GM19193 (cell line): ENCODE data around the gene CAND1.

Experiments used
- POLR2A ChIP-seq: IDR thresholded peaks from 4 replicates; pipeline ENCODE4 v1.6.1; 2011; ENCODE audit not compliant: insufficient read depth, insufficient read length; ENCODE audit errors: extremely low read depth

The CAND1 gene

DNA sequence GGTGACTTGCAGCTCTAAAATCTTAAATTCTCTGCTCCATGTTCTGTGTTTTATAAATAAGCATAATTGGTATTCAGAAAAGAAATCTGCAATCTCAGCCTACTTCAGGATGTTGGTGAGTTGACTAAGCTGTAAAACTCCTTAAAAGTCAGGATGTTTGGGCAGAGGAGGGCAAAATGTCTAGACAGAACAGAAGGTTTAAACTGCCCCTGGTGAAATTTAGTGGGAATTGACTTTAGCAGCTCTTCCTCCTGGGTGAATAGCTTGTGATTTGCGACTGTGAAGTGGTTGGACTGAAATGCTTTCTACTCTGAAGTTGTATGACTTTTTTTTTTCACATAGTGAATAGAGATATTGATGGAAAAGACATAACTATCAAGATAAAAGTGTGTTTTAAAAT, 85.8 kb downstream of the CAND1 start:
- no peak for TF ChIP-seq POLR2A

DNA sequence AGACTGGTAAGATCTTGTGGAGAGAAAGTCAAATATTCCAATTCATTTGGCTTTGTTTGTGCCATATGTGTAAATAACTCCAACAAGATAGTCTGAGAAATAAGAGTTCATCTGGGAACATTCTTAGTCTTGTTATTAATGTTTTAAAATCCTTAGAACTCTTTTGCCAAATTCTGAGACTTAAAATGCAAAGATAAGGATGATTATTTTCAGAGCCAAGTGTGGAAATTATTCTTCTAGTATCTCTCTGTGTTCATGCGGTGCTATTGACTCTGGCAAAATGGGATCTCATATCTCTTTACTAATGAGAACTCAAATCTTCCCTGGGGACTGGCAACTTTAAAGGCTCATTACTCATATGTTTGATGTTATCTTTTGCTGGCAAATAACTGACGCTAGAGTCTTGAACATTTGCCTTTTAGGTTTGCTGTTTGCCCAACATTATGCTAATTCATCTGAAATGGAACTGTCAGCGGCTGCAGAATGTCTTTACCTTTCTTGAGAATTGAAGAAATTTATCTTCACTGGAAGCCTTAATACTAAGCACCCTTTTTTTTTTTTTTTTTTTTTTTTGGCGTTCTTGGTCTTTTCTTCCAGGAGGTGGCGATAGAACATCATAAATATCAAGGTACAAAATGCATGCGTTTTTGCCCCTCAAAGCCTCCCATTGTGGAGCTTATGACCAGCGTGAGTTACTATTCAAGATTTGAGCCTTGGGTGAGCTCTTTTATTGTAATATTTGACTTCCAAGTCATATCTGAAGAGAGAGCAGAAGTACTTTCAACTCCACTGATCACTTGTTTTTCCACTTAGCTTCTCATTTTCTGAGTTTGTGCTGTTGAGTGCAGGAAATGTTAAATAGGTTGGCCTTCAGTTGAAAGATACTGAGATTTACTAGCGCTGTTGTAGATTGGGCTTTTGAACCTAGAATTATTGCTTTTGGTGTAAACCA, 86.5 kb downstream of the CAND1 start:
- TF ChIP-seq POLR2A: no peak

DNA sequence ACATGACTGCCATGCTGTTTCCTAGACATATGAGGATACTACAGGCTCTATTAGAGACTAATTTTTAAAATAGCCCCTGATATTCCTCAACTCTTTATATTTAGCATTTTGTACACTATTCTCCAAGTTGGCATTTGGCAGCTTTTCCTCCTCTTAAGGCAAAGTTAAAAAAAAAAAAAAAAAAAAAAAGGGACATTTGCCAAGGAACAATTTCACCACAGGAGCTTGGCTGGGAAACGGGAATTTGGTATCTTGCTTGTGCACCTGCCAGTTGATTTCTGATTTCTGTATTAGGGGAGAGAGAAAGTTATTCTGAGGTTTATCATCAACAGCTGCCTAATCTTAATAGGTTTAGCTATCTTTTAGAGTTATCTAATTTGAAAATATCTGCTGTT, 87.2 kb downstream of the CAND1 start:
- no peak for TF ChIP-seq POLR2A

DNA sequence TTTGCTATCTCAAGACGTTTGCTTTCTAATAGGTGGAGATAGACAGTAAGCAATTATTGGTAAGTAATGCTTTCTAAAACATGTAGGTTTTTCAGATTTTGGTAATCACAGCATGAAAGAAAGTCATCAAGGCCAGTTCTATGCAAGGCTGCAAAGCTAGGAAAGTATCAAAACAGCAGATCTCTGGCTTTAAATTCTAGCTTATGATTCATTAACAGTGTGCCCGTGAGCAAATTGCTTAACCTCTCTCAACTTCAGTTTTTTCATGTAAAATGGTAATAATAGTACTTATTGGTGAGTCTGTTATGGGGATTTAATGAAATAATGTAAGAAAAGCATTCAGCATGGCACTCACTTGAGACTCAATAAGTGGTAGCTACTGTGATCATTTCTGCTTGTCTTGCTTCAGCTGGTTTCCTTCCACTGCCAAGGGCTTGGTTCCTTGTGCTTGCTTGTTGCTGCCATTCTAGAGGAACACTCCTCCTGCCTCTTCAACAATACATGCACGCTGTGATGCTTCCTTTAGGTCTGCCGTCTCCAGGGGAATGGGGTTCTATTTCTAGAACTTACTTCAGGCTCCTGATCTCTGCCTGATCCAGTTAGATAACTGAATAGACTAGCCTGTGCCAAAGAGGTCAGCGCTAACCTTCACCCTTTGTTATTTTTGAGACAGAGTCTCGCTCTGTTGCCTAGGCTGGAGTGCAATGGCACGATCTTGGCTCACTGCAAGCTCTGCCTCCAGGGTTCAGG, 88.4 kb downstream of the CAND1 start:
- no peak for TF ChIP-seq POLR2A

DNA sequence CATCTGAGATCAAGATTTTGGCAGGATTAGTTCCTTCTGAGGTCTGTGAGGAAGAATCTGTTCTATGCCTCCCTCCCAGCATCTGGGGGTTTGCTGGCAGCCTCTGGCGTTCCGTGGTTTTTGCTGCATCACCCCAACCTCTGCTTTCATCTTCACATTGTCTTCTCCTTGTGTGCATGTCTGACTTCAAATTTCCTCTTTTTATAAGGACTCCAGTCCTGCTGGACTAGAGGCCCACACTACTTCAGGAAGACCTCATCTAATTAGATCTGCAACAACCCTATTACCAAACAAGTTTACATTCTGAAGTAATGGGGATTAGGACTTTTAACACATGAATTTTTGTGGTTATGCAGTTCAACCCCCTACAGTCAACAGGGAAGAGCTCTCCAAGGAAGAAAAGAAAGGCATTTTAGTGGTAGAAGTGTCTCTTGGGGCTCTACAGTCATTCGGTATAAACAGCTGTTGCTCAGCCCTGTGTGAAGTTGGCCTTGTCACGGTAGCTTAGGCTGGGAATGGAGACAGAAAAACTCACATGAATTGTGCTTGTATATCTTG, 89.7 kb downstream of the CAND1 start:
- no peak for TF ChIP-seq POLR2A

DNA sequence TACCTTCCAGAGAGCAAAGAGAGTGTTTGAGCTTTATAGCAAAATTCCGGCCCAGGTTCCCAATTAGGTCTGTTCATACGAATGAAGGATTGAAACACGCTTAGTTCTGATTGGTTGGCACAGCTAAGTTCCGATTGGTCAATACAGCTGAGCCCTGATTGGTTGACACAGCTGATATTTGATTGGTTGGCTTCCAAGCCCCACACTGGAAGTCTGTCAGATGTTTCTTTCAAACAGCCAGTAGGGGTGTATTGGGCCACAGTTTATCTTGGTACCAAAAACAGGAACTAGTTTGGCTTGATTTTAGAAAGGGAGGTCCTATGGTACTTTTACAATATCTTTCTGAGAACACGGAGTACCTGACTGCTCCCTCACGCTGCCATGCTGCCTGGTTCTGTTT, 93.4 kb downstream of the CAND1 start:
- no peak for TF ChIP-seq POLR2A

DNA sequence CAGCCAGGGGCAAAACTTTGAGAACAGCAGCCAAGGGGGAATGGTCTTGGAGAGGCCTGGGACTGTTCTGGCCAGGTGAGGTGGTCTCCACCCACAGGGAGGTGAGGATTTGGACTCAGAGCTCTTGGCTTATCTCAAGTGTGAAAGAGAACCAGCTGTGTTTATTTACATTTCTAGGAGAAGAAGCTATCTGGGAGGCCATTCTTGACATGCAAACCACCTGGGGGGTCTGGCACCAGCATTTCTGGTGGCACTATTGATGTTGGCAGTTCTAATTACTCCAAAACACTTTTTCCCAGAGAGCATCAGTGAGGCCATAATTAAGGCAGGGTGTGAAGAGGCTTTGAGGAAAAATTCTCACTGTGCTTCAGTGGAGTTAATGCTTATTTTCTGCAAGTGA, 95.1 kb downstream of the CAND1 start:
- TF ChIP-seq POLR2A: no peak

DNA sequence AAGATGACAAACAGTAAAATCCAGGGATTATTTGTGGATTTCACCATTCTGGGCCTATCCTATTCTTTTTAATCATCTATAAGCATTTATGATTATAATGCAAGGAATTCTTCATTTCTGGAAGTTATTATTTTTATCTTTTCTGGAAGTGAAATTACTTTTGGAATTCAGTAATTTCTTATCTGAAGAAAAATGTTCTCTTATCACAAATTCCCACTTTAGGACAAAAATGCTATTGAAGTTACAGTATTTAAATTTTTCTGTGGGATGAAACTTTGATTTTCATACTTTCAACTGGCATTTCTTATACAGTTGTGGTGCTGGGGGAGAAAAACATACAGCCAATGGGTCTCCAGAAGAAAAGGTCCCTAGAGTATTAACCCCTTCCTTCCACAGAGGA, 96.0 kb downstream of the CAND1 start:
- no peak for TF ChIP-seq POLR2A

DNA sequence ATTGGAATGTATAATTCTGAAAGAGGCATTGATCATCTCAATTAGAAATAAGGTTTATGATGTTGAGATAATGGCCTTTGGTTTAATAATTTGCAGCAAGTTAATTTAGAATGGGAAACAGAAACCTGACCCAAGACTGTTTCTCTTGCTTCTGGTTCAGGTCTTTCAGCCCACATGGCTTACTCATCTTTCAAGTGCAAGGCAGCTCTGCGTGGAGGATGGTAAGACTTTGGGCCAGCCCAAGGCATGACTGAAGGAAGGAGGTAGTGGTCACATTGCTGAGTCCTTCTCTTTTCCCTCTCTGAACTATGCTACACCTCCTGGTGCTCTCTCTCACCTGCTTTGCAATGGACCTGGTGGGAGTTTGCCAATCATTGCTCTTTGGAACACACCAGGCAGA, 98.7 kb downstream of the CAND1 start:
- no peak for TF ChIP-seq POLR2A
